ENCODE results near the gene EIF5.

DNA sequence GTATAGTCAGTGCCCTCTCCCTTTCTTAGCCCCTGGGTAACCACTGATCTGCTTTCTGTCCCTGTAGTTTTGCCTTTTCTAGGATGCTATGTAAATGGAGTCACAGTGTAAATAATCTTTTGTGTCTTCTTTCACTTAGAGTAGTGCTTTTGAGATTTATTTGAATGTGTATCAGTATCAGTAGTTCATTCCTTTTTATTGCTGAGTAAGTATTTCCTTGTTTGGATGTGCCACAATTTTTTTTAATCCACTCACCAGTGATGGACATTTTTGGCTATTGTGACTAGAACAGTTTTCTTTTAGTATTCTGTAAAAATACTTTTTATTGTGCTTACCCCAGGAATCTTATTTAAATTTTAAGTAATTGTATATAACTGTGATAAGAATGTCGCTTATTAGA lies 54.6 kb downstream of the EIF5 start:
- TF ChIP-seq POLR2A (IDR thresholded peaks at IDR 0.05; ENCODE audit: low read length) (no peak), GATA1 (IDR thresholded peaks at IDR 0.05; ENCODE audit: low read depth, low read length) (no peak)
